Stimulated activated CD8-positive, alpha-beta memory T cell treated with anti-CD3 and anti-CD28 coated beads, Interleukin-12 subunit alpha, Interleukin-12 subunit beta, amount 100 ng/mL, for 1 hour (primary cell): ENCODE measurements around the gene MAP1LC3A.

Experiments used
- DNase-seq: peaks from one replicate; pipeline ENCODE4 v3.0.0-alpha.2; 2020; ENCODE audit warnings: low read depth

Gene MAP1LC3A

DNA sequence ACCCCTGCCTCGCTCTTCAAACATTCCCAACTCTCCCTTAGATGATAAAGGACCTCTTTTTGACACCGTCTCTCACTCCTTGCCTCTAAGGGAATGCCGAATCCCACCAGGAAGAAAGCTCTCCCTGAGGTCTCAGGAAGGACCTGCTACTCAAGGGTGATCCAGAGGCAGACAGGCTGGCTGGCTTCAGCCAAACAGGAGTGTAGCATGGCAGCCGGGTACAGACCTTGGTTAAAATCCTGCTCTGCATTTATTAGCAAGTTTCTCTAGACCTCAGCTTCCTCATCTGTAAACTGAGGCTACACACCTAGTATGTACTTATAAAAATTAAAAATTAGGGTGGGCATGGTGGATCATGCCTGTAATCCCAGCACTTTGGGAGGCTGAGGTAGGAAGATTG lies 17.2 kb downstream of the MAP1LC3A start:
- DNase-seq: no peak

DNA sequence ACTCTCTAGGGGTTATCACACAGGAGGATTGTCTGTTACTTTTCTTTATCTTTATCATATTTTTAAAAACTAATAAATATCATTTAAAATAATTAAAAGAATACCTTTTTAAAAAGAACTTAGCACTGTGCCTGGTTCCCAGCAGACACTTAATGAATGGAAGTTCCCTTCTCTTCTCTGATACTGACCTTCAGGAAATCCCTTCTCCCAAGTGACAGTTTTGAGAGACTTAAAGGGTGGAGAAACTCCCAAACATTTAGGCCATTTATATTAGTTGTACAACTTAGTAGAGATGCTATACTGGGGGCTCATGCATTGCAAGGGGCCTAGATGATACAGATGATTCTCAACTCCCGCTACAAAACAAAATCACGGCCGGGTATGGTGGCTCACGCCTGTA lies 18.5 kb downstream of the MAP1LC3A start:
- no peak for DNase-seq

DNA sequence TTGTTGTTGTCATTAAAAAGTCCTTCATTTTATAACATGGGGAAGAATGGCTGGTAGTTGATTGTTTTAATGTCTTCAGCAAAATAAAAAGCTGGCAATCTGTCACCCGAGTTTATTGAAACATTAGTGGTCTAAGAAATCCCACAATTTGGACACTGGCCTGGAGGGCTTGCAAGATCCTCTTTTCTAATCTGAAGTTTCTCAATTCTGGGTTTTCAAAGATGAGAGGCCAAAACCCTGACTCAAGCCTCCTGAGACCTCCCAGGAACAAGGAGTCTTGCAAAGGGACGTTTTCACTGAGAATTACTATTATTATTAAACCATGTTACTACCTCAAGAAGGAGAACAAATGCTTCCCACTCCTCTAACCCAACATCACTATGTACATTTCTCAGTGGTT lies 19.5 kb downstream of the MAP1LC3A start:
- DNase-seq: no peak

DNA sequence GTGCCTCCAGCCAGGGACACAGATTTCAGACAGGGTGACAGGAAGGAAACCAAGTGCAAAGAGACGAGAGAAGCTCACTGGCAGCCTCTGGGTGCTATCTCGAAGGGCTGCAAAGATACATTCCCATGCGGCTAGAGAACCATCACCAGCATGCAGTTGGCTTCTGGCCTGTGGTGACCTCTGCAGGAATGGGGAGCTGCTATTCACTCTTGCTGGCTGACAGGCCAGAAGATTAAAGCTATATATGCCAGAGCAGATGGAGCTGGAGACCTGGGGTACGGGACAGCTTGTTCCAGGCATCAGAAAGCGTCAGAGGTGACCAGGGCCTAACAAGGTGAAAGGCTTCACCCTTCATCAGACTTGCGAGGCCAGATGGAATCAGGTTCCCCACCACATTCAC lies 20.0 kb downstream of the MAP1LC3A start:
- no peak for DNase-seq

DNA sequence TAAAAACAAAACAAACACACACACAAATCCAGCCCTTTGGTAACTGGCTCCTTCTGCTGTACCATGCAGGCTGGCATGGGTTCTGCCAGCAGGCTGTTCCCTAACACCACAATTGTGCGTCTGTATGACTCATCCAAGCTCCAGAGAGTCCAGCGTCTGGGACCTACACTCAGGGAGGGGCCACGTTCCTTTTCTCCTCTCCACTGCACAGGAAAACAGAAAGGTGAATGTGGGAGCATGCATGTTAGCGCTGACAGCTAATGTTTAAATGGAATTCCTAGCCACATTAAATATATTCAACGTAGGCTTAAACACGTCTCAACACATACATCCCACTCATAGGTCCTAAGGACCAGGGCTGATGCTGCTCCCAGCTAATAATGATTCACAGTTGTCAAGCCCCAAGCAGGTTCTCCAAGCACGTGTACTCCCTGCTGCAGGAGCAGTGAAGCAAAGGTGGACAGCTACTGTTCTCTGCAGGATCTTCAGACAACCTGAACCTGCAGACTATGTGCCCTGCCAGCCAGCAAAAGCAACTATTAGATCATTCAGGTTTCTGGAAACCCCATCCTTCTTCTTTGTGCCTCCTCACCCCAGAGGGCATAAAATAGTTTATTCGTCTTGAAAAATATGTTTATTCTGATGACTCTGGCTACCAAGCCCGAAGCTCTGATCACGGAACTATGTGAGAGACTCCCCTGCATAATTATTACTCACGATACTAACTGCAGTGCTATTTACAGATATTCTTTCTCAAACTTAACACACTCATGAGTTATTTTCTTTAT lies 20.9 kb downstream of the MAP1LC3A start:
- DNase-seq: no peak

DNA sequence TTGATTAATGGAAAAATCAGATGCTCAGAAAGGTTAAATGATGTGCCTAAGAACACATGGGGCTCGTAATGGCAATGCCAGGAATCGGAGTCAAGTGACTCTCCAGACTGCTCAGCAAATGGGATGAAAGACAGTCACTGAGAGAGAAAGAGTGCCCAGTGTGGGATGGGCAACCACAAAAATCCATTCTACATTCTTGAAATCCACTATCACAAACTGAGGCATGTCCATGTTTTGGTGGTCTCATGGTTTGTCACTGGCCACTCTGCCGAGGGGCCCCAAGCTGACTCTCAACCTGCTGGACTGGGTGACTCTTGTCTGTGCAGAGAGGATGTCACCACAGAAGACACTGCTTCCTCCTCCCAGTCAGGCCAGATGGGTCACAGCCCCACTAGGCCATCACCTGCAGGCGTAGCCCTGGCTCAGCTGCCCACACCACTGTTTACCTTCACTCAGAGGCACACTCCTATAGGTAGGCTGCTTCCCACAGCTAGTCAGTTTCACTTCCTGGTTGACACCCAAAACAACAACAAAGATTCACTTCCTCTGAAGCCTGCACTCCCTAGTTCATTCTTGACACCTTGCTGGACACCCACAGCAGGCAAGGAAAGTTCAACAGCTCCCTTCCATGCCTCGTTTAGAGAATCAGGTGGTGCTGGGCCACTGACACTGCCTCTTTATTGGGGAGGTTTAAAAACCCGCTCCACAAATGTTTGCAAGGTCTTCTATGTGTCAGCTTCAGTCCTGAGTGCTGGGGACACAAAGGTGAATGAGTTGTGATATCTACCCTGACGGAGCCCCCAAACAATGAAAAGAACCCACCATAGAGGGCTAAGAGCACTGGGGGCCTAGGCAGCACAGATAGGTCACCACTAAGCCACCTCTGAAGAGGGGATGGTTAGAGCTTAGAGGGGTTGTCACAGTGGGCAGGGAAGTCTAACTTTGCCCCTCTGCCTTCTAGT lies 21.7 kb downstream of the MAP1LC3A start:
- no peak for DNase-seq

DNA sequence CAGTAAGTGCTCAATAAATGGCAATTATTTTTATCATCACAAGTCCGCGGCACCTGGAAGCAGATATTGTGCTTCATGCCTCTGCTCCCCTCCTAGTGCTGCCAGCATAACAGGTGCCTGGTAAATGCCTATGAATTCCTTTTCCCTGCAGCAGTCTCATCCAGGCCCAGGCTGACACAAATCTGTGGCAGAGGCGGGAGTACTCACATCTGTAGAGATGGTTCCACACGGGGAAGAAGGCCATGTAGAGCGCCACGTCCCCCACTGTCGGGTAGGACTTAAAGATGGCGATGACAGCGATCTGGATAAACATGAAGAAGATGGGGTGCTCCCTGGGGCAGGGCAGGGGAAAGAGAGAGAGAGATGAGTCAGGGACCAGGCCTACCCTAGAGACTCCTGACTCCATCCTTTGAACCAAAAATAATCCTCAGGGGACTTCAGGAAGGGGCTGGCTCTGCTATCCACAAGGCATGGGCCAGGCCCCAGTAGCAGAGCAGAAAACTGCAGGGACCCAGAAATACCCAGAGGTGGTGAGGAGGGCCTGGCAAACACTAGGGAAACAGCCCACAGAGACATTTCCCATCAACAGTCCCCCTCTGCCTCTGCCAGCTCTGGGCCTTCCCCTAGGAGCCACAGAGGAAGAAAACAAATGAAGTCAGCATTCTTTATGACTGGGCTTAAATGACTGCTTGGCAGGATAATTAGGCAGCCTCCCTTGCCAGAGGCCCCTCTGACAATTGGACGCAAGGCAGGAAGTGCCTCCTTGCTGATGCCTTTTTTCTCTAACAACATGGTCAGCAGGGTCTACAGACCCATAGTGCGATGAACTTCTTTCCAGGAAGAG lies 23.0 kb downstream of the MAP1LC3A start:
- no peak for DNase-seq

DNA sequence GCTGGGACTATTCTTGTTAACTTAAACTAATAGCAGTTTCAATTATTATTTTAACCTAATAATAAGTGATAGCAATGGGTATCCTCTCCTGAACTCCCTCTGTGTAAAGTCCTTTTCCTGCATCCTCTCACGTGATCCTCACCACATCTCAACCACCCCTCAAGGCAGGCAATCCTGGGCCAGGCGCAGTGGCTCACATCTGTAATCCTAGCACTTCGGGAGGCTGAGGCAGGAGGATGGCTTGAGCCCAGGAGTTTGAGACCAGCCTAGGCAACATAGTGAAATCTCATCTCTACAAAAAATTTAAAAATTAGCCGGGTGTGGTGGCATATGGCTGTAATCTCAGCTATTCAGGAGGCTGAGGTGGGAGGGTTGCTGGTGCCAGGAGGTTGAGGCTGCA lies 23.7 kb downstream of the MAP1LC3A start:
- no peak for DNase-seq

DNA sequence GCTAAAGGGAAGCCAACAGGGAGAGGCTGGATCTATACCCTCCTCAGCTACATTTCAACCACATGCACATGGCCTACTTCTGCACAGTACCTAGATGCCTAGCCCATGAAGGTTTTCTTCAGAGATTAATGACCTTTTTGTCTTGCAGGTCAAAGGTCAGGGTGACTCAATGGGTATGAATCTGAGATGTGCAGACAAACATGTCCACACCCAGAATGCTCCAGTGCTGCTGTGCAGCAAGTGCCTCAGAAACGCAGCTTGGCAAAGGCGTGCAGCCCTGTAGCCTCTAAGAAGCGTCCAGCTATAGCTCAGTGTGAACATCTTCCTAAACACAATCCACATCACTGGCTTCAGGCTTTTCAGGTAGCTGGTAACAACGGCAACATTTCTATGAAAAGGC lies 24.4 kb downstream of the MAP1LC3A start:
- no peak for DNase-seq

DNA sequence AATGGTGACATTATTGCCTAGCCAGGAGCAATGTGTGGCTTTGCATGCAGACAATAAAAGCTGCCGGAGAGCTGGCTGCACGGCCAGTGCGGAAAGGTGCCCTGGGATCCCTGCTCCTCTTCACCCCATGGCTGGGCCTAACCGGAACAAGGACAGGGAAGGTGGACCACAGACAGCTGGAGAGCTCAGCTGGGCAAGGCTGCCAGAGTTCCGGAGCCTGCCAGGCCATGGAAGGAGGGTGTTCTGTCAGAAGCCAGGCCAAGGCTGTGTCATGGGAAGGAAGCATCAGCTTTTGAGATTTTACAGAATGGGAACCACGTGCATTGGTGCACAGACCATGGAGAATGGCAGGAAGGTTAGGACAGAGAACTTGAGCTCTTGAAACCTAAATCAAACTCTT lies 25.0 kb downstream of the MAP1LC3A start:
- DNase-seq: no peak

DNA sequence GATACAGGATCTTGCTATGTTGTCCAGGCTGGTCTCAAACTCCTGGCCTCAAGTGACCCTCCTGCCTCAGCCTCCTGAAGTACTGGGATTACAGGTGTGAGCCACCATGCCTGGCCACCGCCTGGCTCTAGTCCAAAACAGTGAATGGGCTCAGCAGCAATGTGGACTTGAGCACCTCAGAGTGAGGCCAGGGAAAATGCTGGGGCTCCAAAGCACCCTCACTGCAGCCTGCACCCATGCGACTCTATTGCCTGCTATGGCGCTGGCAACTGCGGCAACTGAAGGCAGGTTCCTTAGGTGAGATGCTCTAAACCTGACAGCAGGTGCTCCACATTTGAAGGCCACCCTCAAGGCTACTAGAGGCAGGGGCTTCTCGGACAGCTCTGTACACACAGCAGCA lies 26.5 kb downstream of the MAP1LC3A start:
- DNase-seq: no peak

DNA sequence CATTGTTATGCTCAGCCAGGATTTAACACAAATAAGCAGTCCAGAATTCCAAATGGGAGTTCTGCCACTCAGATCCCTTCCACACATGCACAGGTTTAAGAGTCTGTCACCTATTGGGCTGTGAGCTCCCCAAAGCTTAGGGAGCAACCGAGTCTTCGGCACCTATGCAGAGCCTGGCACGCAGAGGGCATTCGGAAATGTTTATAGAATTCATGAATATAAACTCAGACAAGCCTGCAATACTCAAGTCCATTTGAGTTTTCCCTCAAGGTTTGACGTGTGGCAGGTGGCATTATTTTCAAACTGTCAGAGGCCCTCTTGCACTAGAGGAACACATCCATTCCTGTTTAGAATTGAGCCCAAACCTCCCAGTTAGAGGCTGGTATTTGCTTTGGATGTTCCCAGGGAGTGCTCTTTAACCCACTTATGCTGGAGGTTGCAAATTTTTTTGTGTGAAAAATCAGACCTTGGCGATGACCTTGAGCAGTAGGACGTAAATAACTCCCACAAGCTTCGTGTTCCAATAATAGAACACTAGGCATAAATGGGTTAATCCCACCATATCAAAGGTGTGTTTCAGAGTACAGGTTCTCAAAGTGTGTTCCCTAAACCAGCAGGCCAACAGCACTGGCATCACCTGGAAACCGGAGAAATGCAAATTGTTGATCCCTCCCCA lies 28.1 kb downstream of the MAP1LC3A start:
- no peak for DNase-seq

DNA sequence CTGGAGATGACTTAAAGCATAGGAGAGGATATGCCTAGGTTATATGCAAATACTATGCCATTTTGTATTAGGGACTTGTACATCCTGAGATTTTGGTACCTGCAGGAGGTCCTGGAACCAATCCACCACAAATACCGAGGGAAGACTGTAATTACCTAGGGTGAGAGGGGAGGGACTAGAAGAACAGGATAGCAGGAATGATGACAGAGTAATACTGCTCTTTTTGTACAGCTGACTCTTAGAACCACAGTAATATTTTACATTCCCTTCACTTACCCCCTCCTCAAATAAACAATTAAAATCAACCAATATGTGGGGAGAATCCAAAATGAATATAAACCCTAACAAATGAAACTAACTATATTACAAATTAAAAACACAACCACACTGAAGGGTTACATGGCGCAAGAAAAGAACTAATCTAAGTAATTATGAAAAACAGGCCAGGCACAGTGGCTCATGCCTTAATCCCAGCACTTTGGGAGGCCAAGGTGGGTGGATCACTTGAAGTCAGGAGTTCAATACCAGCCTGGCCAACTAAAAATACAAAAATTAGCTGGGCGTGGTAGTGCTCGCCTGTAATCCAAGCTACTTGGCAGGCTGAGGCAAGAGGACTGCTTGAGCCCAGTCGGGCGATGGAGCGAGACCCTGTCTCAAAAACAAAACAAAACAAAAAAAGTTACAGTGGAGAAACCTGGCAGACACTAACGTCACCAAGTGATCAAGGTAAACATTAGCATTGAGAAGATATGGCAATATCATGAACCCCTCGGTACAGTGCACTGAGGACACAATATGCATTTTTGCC lies 37.1 kb downstream of the MAP1LC3A start:
- no peak for DNase-seq

DNA sequence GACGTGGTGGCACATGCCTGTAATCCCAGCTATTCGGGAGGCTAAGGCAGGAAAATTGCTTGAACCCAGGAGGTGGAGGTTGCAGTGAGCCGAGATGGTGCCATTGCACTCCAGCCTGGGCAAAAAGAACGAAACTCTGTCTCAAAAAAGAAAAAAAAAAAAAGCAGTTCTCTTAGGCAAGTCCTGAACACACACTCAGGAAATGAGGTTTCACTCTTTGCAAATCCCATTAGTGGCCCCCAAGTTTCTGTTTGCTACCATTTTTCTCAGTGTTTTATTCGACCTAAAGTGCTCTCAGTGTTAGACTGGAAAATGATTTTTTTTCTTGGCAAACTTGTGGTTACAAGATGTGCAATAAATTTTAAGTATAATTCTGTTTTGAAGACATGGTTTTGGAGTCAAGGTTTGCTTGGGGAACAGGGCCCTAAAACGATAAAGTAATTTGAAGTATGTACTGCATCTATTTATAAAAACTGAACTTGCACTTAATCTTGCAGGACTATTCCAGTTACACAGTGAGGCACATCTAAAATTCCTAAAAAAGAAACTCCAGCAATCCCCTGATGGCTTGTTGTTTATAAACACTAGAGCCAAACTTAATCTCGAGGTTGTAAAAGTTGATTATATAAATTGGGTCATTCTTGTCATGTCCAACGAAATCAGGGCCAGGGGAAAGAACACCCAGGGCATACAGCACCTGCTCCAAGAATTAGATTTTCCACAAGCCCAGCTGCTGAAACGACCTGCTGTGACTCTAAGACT lies 42.6 kb downstream of the MAP1LC3A start:
- no peak for DNase-seq

DNA sequence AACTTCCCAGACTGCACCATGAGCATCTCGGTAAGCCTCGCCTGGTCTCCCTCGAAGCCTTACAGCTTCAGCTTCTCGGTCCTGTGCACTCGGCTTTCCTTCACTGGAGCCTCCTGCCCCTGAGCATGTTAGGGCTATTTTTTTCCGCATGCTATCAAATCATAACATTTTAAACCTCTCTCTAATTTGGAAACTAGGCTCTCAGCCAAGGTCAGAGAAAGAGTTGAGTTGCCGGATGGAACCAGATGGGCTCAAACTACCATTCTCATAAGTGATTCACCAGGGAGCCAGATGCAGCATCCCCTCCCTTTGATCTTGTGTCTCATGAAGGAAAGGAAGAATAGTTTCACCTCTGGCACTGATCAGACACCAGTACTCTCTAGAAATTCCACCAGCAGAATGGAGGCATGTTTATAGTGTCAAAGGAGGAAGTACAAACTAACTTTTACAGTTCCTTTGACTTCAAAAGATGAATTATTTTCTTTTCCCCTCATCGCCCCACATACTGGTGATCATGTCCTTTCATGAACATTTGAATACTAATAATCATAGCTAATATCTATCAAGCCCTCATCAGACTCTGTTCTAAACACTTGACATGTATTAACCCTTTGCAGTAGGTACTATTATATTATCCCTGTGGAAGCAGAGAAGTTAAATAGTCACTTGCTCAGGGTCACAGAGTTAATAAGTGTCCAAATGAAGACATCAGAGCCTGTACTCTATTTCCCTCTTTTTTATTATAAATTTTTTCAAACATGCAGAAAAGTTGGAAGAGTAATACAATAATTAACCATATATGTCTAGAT lies 46.7 kb downstream of the MAP1LC3A start:
- no peak for DNase-seq

DNA sequence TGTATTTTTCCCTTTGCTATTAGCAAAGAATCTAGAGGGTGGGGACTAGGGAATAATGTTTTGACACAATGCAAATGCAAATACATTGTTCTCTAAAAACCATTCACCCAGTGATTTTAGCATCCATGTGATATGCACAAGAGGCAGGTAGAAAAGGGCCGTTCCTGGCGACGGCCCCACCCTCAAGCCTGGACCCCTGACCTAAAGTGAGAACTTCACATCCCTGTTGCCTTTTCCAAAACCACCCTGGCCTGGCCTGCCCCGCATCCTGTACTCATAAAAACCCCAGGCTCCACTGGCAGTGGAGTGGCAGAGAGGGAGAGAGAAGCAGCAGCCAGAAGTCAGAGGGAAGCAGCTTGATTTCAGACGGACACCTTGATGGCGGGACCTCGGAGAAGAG lies 48.5 kb downstream of the MAP1LC3A start:
- no peak for DNase-seq
